ENCODE measurements around the gene TBATA. TPM values are rescaled to one million over a fixed set of nuclear protein-coding genes. Genes with fewer than 3 reads are reported as not detected.

The TBATA gene
- total RNA-seq, 1 donor = not detected

DNA sequence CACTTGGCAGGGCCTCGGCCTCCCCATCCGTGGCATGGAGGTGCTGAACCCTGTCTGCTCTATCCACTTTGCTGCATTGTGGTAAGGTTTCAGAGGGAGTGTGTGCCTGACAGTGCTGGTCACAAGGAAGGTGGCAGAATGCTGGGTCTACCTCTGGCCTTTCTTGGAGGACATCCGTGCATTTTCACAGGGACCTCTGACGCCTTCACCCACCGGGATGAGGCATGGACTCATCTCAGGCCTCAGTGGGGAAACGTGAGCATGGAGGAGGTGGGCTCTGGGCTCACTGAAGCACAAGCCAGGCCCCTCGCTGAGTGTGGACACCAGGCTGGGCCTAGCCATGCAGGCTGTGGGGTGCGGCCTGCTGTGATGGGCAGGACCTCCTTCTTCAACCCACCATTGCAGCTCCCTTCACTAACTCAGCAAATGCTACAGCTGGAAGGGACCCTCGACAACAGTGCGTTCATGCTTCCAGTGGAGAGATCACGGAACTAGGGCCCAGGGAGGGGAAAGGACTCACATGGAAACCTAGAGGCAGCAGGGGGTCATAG, 8.6 kb downstream of the TBATA start:
- no peak for DNase-seq (ENCODE audit: low read depth)
- no peak overlapping the region for H3K4me3 ChIP-seq (ENCODE audit: low read depth, low read length)
- TF ChIP-seq, protein P1, sequence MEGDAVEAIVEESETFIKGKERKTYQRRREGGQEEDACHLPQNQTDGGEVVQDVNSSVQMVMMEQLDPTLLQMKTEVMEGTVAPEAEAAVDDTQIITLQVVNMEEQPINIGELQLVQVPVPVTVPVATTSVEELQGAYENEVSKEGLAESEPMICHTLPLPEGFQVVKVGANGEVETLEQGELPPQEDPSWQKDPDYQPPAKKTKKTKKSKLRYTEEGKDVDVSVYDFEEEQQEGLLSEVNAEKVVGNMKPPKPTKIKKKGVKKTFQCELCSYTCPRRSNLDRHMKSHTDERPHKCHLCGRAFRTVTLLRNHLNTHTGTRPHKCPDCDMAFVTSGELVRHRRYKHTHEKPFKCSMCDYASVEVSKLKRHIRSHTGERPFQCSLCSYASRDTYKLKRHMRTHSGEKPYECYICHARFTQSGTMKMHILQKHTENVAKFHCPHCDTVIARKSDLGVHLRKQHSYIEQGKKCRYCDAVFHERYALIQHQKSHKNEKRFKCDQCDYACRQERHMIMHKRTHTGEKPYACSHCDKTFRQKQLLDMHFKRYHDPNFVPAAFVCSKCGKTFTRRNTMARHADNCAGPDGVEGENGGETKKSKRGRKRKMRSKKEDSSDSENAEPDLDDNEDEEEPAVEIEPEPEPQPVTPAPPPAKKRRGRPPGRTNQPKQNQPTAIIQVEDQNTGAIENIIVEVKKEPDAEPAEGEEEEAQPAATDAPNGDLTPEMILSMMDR (IDR thresholded peaks at IDR 0.05; ENCODE audit: insufficient read depth, low read depth, low read length) = no peak

DNA sequence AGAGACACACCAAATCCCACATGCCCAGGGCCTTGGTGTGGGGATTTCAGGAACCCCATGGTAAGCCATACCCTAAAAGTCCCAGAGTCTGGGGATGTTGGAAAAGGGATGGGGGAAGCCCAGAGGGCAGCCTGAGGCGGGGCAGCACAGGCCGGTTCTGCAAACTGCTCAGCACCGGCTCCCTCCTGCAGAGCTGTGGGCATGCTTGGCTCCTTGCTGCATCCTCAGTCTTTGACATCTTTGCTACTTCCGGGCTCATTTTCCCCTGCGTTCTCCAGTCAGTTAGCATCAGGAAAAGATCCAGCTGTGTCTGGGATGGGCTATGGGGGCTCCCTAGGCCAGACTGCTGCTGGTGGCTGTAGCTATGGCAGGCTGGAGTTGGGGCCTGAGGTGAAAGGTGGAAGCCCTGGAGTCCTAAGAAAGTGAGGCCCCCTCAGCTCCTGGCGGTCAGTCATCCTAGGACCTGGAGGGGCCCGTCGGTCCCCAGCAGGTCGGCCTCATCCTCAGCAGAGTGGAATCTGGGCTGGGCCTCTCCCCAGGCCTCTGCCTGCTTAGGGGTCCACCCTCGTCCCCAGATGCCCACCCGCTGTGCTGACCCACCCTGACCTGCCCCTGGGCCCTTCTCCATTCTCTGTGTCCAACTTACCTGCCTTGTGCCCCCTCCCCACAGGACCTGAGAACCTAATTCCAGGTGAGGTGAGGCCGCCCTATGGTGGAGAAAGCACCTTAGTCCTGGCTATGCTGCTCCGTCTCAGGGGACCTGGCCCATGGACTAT, 9.3 kb downstream of the TBATA start:
- no peak for DNase-seq (ENCODE audit: low read depth)
- TF ChIP-seq, protein P1 (IDR thresholded peaks at IDR 0.05; ENCODE audit: insufficient read depth, low read depth, low read length) = no peak
- no peak overlapping the region for H3K4me3 ChIP-seq (ENCODE audit: low read depth, low read length)

DNA sequence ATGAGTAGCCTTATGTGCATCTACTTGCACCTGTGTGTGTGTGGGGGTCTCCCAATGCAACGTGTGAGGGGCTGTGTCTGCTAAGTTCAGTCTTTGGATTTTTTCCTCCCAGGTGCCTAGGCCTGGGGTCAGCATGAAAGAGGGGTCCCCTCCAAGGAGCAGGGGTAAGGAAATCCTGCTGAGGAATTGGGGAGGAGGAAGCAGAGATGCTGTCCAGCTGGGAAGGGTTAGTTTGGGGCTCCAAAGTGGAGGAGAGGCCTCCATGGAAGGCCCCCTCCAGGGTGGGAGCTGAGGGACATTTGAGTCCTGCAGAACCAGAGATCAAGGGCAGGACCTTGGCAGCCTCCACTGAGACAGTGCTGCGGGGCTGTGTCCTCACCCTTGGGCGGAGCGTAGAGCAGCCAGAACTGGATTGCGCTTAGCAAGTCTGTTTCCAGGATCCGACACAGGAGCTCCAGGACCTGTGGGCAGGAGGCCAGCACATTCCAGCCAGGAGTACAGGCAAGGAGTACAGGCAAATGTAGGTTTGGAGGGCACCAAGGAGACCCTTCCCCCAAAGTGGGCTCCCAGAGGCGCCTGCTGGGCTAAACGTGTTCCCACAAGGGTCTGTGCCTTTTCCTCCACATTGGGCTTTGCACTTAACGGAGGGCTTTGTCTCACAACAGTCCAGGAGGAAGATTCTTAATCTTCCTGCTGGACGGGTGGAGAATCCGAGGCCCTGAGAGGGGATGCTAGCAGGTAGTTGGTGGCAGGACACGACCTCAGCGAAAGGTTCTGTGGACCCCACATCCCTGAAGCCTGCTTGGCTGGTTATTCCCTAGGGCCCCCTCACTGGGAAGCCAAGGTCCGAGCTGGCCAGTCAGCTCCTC, 10.1 kb downstream of the TBATA start:
- H3K4me3 ChIP-seq (ENCODE audit: low read depth, low read length) = no peak overlapping the region
- TF ChIP-seq, protein P1 (IDR thresholded peaks at IDR 0.05; ENCODE audit: insufficient read depth, low read depth, low read length) = no peak
- no peak for DNase-seq (ENCODE audit: low read depth)

DNA sequence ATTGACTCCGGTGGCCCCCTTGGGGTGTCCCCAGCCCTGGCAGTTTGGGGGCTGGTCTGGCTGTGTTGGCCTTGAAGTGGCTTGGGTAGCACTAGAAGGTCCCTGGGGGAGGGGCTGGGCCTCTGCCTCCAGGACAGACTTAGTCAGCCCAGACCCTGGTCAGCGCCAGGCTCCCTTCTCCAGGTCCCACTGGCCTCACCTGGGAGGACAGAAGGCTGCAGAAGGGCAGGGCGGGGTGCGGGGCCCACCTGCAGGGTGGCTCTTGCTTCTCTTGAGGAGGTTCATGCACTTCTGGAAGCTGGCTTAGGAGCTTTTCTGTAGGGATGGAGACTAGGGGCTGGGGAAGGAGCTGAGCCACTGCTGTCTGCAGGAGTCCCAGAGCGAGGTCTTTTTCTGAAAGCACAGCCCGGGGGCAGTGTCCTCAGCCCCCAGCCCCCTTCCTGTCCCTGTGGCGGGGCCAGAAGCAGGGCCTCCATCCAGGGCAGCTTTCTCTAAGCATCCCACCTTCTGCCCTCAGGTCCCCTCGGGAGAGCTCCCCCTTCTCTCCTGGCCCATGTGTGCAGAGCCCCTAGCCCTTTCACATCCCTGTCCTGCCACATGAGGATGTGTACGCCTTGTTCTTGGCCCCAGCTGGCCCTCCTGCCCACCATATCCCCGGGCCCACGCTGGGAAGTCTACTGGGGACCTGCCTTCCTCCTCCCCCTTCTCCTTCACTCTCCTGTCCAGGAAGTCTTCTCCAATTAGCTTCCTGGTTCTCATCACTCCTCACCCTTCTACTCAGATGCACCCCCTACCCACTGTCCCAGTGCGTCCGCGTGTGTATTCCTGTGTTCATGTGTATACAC, 11.0 kb downstream of the TBATA start:
- no peak overlapping the region for H3K4me3 ChIP-seq (ENCODE audit: low read depth, low read length)
- DNase-seq (ENCODE audit: low read depth) = no peak
- TF ChIP-seq, protein P1 (IDR thresholded peaks at IDR 0.05; ENCODE audit: insufficient read depth, low read depth, low read length) = no peak

DNA sequence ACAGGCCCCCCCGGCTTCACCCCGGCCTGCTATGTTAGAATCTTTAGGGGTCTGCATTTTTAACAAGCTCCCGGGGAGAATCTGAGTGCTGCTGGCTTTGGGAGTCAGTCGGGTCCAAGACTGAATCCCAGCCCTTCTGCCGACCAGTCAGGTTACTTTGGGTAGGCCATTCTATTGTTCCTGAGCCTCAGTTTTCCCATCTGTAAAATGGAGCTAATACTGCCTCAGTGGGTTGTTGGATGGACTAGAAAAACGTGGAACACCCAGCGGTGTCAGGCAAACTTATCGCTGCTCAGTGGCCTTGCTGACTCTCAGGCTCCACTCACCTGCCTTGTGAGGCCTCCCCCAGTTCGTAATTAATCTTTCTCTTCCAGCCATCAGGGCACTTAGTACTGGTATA, 11.7 kb downstream of the TBATA start:
- TF ChIP-seq, protein P1 (IDR thresholded peaks at IDR 0.05; ENCODE audit: insufficient read depth, low read depth, low read length) = no peak
- no peak for DNase-seq (ENCODE audit: low read depth)
- H3K4me3 ChIP-seq (ENCODE audit: low read depth, low read length) = no peak overlapping the region

DNA sequence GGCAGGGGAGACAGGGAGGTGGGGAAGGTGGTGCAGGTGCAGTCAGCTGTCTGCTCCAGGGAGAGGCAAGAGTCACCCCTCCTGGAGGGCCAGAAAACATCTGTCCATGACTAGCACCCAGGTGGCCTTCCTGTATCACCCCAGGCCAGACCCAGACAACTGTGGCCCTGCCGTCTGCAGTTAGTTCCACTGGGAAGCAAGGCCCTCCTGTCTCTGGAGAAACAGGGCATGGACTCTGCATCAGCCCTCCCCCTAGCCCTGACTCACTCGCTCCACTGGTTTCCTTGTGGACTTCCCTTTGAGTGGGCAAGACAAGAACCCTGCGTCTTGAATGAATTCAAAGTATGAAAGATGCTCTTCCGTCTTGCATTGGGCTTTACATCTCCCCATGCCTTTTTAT, 12.6 kb downstream of the TBATA start:
- H3K4me3 ChIP-seq (ENCODE audit: low read depth, low read length) = no peak overlapping the region
- TF ChIP-seq, protein P1 (IDR thresholded peaks at IDR 0.05; ENCODE audit: insufficient read depth, low read depth, low read length) = no peak
- DNase-seq (ENCODE audit: low read depth) = no peak

Measured in fibroblast of villous mesenchyme (primary cell).